GM12878 (cell line): Measurements from ENCODE around the gene PCDHB14. TPM values are rescaled to one million over a fixed set of nuclear protein-coding genes. Genes with fewer than 3 reads are reported as not detected.

Experiments
- ATAC-seq: fragments of 200-7000 bp; cut with Tn5 transposase; 3 replicates; pipeline ENCODE4 v1.9.1; 2020; ENCODE audit warnings: mild to moderate bottlenecking, moderate library complexity
- BruUV-seq: library from RNA; stranded (reverse); fragments of 400-500 nt; replicated peaks from 2 replicates; lab custom pipeline; 2021; lab: Mats Ljungman, UMichigan
- CTCF ChIA-PET: fragments of 300-600 bp; sonication (Branson Sonifier 250); formaldehyde crosslinking; extraction: SDS; loops from one replicate; lab custom pipeline; 2021; ENCODE audit warnings: inconsistent platforms; lab: Yijun Ruan, JAX
- POLR2A ChIA-PET: fragments of 350-600 bp; formaldehyde crosslinking; extraction: SDS; loops from one replicate; lab custom pipeline; 2021; ENCODE audit warnings: inconsistent platforms; lab: Charles Lee
- RAD21 ChIA-PET: fragments of 300-600 bp; sonication (Branson Sonifier 250); formaldehyde crosslinking; loops from one replicate; lab custom pipeline; 2023; ENCODE audit warnings: antibody characterized with exemption; ENCODE audit not compliant: unreplicated experiment; lab: Charles Lee
- SMC1A ChIA-PET: fragments of 300-600 bp; sonication (Branson Sonifier 250); formaldehyde crosslinking; loops from one replicate; lab custom pipeline; 2023; ENCODE audit not compliant: unreplicated experiment, uncharacterized antibody; lab: Charles Lee
- DNase-seq: peaks from one replicate; pipeline ENCODE4 v3.0.0-alpha.2; 2011; ENCODE audit warnings: low read depth, low spot score
- FAIRE-seq: peaks from 3 replicates; lab custom pipeline; 2011; peaks lifted over from hg19 to GRCh38; lab: Jason Lieb, UNC
- H2AFZ ChIP-seq: 2 replicates; pipeline ENCODE4 v1.6.0; 2011; ENCODE audit warnings: low read depth, low read length, control low read depth; ENCODE audit not compliant: control insufficient read depth
- H3K27ac ChIP-seq: 2 replicates; pipeline ENCODE4 v1.5.1; 2011; ENCODE audit warnings: control low read depth; ENCODE audit not compliant: control insufficient read depth, insufficient read depth
- H3K27me3 ChIP-seq, 2 experiments: replicated peaks in 1 of 2; 2 replicates each; pipeline versions ENCODE4 v1.6.0 to v1.6.1; 2011; ENCODE audit warnings: low read length in 1 of 2; ENCODE audit not compliant: control insufficient read depth in 2 of 2, insufficient read depth in 2 of 2
- H3K36me3 ChIP-seq, 2 experiments: 2 replicates each; pipeline ENCODE4 v1.5.1; 2011; ENCODE audit warnings: low read length in 1 of 2; ENCODE audit not compliant: control insufficient read depth in 2 of 2, insufficient read depth in 2 of 2
- H3K4me1 ChIP-seq: 2 replicates; pipeline ENCODE4 v1.6.1; 2011; ENCODE audit warnings: mild to moderate bottlenecking, low read length, moderate library complexity, mixed read lengths; ENCODE audit not compliant: control insufficient read depth, insufficient read depth
- H3K4me2 ChIP-seq: 2 replicates; pipeline ENCODE4 v1.6.0; 2011; ENCODE audit warnings: control low read depth; ENCODE audit not compliant: control insufficient read depth, insufficient read depth
- H3K4me3 ChIP-seq: fragments of 200-600 bp; sonication (generic); 2 replicates; pipeline ENCODE4 v1.5.1; 2016
- H3K79me2 ChIP-seq: 2 replicates; pipeline ENCODE4 v1.6.0; 2011; ENCODE audit warnings: low read length; ENCODE audit not compliant: control insufficient read depth, insufficient read depth
- H3K9ac ChIP-seq: 2 replicates; pipeline ENCODE4 v1.8.0; 2011; ENCODE audit warnings: low read length, control low read depth, mixed read lengths; ENCODE audit not compliant: control insufficient read depth, insufficient read depth
- H3K9me3 ChIP-seq: replicated peaks from 3 replicates; pipeline ENCODE4 v1.5.1; 2011; ENCODE audit warnings: mild to moderate bottlenecking, low read length; ENCODE audit not compliant: control insufficient read depth, insufficient read depth
- H4K20me1 ChIP-seq: 2 replicates; pipeline ENCODE4 v1.6.0; 2011; ENCODE audit not compliant: control insufficient read depth, insufficient read depth
- BRCA1 ChIP-seq: IDR thresholded peaks from 2 replicates; pipeline ENCODE4 v1.6.1; 2011; ENCODE audit warnings: low read depth, low read length, improper control_type of control experiment
- CEBPB ChIP-seq, 2 experiments: fragments of 150-350 bp in 1 of 2; IDR thresholded peaks; 2 replicates each; pipeline ENCODE4 v1.6.1; 2012 to 2014; ENCODE audit warnings: low read depth in 2 of 2, low read length in 2 of 2, borderline replicate concordance in 1 of 2, inconsistent platforms in 1 of 2
- CREB1 ChIP-seq: IDR thresholded peaks from 2 replicates; pipeline ENCODE4 v1.6.1; 2012; ENCODE audit warnings: low read depth, mild to moderate bottlenecking, inconsistent platforms
- EZH2 ChIP-seq: IDR thresholded peaks from 2 replicates; pipeline ENCODE4 v1.6.1; 2012; ENCODE audit warnings: low read depth, mild to moderate bottlenecking, control low read depth, inconsistent platforms, low read length, borderline replicate concordance; ENCODE audit not compliant: control insufficient read depth
- HDAC6 ChIP-seq: fragments of 200-600 bp; sonication (generic); IDR thresholded peaks from one replicate; pipeline ENCODE4 v1.8.0; 2017; ENCODE audit warnings: antibody characterized with exemption; ENCODE audit not compliant: unreplicated experiment
- JUNB ChIP-seq: IDR thresholded peaks from 2 replicates; pipeline ENCODE4 v1.6.1; 2016; ENCODE audit warnings: antibody characterized with exemption, mild to moderate bottlenecking
- PML ChIP-seq: IDR thresholded peaks from 2 replicates; pipeline ENCODE4 v1.6.1; 2012; ENCODE audit warnings: low read length, inconsistent platforms
- RB1 ChIP-seq: fragments of 450-650 bp; formaldehyde crosslinking; IDR thresholded peaks from 2 replicates; pipeline ENCODE4 v1.6.1; 2017; ENCODE audit warnings: mild to moderate bottlenecking, borderline replicate concordance
- SMARCA5 ChIP-seq: fragments of 450-650 bp; IDR thresholded peaks from 2 replicates; pipeline ENCODE4 v1.6.1; 2017; ENCODE audit warnings: mild to moderate bottlenecking
- STAT1 ChIP-seq: fragments of 450-650 bp; conservative IDR thresholded peaks from 2 replicates; pipeline ENCODE4 v1.6.1; 2014; ENCODE audit warnings: antibody characterized with exemption, mild to moderate bottlenecking
- TCF3 ChIP-seq: IDR thresholded peaks from 2 replicates; pipeline ENCODE4 v1.6.1; 2012; ENCODE audit warnings: low read depth, mild to moderate bottlenecking, low read length, borderline replicate concordance; ENCODE audit not compliant: insufficient read depth
- USF1 ChIP-seq: IDR thresholded peaks from 2 replicates; pipeline ENCODE4 v1.6.1; 2011; ENCODE audit warnings: borderline replicate concordance, low read depth, mild to moderate bottlenecking, moderate library complexity, mixed read lengths, low read length; ENCODE audit not compliant: insufficient read depth; ENCODE audit errors: extremely low read length
- YY1 ChIP-seq: IDR thresholded peaks from 2 replicates; pipeline ENCODE4 v1.6.1; 2011; ENCODE audit warnings: low read depth, mild to moderate bottlenecking, low read length
- ZBED1 ChIP-seq: IDR thresholded peaks from 2 replicates; pipeline ENCODE4 v1.6.1; 2016; ENCODE audit warnings: borderline replicate concordance
- WGBS: methylation state at CpG from one replicate; pipeline ENCODE4 v1.1.6; 2016; ENCODE audit warnings: low lambda C conversion rate; ENCODE audit not compliant: insufficient replicate concordance, insufficient coverage; ENCODE audit errors: missing lambda C conversion rate; 5-methylcytosine and 5-hydroxymethylcytosine counted together
- in situ Hi-C: fragments of 300-500 bp; cut with MboI; formaldehyde crosslinking; loops from 9 replicates; pipeline ENCODE4 v1.14.3; 2018; ENCODE audit warnings: mixed read lengths
- intact Hi-C: fragments of 100-400 bp; cut with micrococcal nuclease; formaldehyde crosslinking; loops from one replicate; pipeline ENCODE4 v1.14.2; 2022; ENCODE audit not compliant: unreplicated experiment
- polyA plus RNA-seq, 11 experiments: library from polyadenylated mRNA; depleted of rRNA in 4 of 11; unstranded in 6 of 11; stranded (reverse) in 5 of 11; fragments of >200 nt; fragmentation: Nextera tagmentation in 4 of 11; fragmentation: Illumina TruSeq in 1 of 11; extraction: Ambion mirVana in 4 of 11; extraction: Trizol in 1 of 11; gene quantifications; 1 replicate in 1 of 11; 2 replicates in 10 of 11; pipeline versions ENCODE4 v1.2.1 to v1.2.3, GENCODE V29; 2011 to 2016; ENCODE audit warnings: inconsistent platforms in 2 of 11, missing spikeins in 2 of 11, low read depth in 1 of 11
- total RNA-seq, 4 experiments: library from RNA; depleted of rRNA in 3 of 4; stranded (reverse); fragments of >200 nt in 3 of 4; fragmentation: Illumina TruSeq in 1 of 4; extraction: Trizol in 1 of 4; gene quantifications; 2 replicates each; pipeline versions ENCODE4 v1.2.1 to v1.2.3, GENCODE V29; 2013 to 2021
- TF ChIP-seq, protein P1 (sequence below): fragments of 150-350 bp; IDR thresholded peaks from 2 replicates; pipeline ENCODE4 v1.6.1; 2016; ENCODE audit warnings: low read depth, low read length
- TF ChIP-seq, protein P2 (sequence below): fragments of 150-350 bp; IDR thresholded peaks from 2 replicates; pipeline ENCODE4 v1.6.1; 2014; ENCODE audit warnings: mild to moderate bottlenecking, low read depth, low read length

Gene PCDHB14
- total and polyA plus RNA-seq, 10 of the 15 experiments (the other 5 are each of a cell fraction or from before 2014, with no cell fraction given), result not detected

GRCh38 chr5:141208478-141208877, 14.7 kb upstream of the PCDHB14 start, which contains the start of gene PCDHB12:
Gene PCDHB12 (plus strand): TSS chr5:141208719. CDS start chr5:141208908, 189 bp downstream.
- WGBS, result 24% methylated on average over 11 of the region's 11 CpGs
- DNase-seq, result no peak
- Histone ChIP-seq H3K79me2 (no peaks in the 10 kb centered on the region), H3K4me3 (no peak within 1 kb of the TSS), H3K4me1 (no peaks in the 10 kb centered on the region), H3K27me3 (no peaks in the 10 kb centered on the region), H3K9me3 (no peaks in the 10 kb centered on the region; the same call in 2 of the 3 replicates), H3K36me3 (no peaks in the 10 kb centered on the region), H3K9ac (no peak within 1 kb of the TSS), H3K4me2 (no peak within 1 kb of the TSS), H3K27ac (no peak within 1 kb of the TSS), H4K20me1 (no peaks in the 10 kb centered on the region), H2AFZ (no peak within 1 kb of the TSS)
- SMC1A ChIA-PET, result interaction anchor here (0.9 kb wide), 1 partner anchor 18 kb away, joined by 3 read pairs; no protein-coding TSS in a partner anchor
- in situ Hi-C loops, result loop anchor here (25.0 kb wide), 1 partner anchor 354 kb away; no protein-coding TSS in a partner anchor
- ATAC-seq, result no peak
- POLR2A ChIA-PET, result no interaction called here
- BruUV-seq, result no TSS peak
- RAD21 ChIA-PET, result no interaction called here
- CTCF ChIA-PET, result interaction anchor here (0.8 kb wide), 1 partner anchor 222 kb away, joined by 3 read pairs; the partner anchor contains the start of gene PCDHGA12
- intact Hi-C loops, result no loop called here
- FAIRE-seq, result no peak
- TF ChIP-seq BRCA1 (no peak), SMARCA5 (no peak), TCF3 (no peak), ZBED1 (no peak), JUNB (no peak), YY1 (no peak), CEBPB (IDR thresholded peaks at IDR 0.05; ENCODE audit: borderline replicate concordance in 1 of 2, low read depth in 2 of 2, low read length in 2 of 2) (no peak), PML (no peak), RB1 (no peak), EZH2 (no peak), USF1 (no peak), CREB1 (no peak), STAT1 (no peak), HDAC6 (no peak)
- TF ChIP-seq, protein P1, sequence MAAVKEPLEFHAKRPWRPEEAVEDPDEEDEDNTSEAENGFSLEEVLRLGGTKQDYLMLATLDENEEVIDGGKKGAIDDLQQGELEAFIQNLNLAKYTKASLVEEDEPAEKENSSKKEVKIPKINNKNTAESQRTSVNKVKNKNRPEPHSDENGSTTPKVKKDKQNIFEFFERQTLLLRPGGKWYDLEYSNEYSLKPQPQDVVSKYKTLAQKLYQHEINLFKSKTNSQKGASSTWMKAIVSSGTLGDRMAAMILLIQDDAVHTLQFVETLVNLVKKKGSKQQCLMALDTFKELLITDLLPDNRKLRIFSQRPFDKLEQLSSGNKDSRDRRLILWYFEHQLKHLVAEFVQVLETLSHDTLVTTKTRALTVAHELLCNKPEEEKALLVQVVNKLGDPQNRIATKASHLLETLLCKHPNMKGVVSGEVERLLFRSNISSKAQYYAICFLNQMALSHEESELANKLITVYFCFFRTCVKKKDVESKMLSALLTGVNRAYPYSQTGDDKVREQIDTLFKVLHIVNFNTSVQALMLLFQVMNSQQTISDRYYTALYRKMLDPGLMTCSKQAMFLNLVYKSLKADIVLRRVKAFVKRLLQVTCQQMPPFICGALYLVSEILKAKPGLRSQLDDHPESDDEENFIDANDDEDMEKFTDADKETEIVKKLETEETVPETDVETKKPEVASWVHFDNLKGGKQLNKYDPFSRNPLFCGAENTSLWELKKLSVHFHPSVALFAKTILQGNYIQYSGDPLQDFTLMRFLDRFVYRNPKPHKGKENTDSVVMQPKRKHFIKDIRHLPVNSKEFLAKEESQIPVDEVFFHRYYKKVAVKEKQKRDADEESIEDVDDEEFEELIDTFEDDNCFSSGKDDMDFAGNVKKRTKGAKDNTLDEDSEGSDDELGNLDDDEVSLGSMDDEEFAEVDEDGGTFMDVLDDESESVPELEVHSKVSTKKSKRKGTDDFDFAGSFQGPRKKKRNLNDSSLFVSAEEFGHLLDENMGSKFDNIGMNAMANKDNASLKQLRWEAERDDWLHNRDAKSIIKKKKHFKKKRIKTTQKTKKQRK, result no peak
- TF ChIP-seq, protein P2, sequence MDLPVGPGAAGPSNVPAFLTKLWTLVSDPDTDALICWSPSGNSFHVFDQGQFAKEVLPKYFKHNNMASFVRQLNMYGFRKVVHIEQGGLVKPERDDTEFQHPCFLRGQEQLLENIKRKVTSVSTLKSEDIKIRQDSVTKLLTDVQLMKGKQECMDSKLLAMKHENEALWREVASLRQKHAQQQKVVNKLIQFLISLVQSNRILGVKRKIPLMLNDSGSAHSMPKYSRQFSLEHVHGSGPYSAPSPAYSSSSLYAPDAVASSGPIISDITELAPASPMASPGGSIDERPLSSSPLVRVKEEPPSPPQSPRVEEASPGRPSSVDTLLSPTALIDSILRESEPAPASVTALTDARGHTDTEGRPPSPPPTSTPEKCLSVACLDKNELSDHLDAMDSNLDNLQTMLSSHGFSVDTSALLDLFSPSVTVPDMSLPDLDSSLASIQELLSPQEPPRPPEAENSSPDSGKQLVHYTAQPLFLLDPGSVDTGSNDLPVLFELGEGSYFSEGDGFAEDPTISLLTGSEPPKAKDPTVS, result no peak
